ENCODE results near the gene UNC13B.

UNC13B gene

GRCh38 chr9:35115680-35116538 is 45.9 kb upstream of the UNC13B start, which contains the start of gene ATOSB:
Gene ATOSB, minus strand, starts transcription at chr9:35115862. Its CDS starts 7,588 bp downstream, at chr9:35108274.
- TF ChIP-seq FOXP2 (optimal IDR thresholded peaks at IDR 0.05; ENCODE audit: borderline replicate concordance, extremely low read depth, extremely low read length, insufficient read depth) (peak; percentile 47), TAF1 (IDR thresholded peaks at IDR 0.05; ENCODE audit: borderline replicate concordance, insufficient read depth, low read length) (no peak), SIN3A (IDR thresholded peaks at IDR 0.05; ENCODE audit: borderline replicate concordance, insufficient read depth, low read length) (peak; percentile 61; the same call in 1 of the 2 replicates)

GRCh38 chr9:35116539-35116897 is 45.3 kb upstream of the UNC13B start:
- TF ChIP-seq SIN3A (IDR thresholded peaks at IDR 0.05; ENCODE audit: borderline replicate concordance, insufficient read depth, low read length), result no peak
- TF ChIP-seq FOXP2 (optimal IDR thresholded peaks at IDR 0.05; ENCODE audit: borderline replicate concordance, extremely low read depth, extremely low read length, insufficient read depth), result no peak
- no peak for TF ChIP-seq REST (IDR thresholded peaks at IDR 0.05; ENCODE audit: insufficient read depth in 1 of 2, low read depth in 2 of 2, low read length in 2 of 2)
- TF ChIP-seq POLR2AphosphoS5 (IDR thresholded peaks at IDR 0.05; ENCODE audit: low read depth, low read length), result no peak
- no peak for TF ChIP-seq TAF1 (IDR thresholded peaks at IDR 0.05; ENCODE audit: borderline replicate concordance, insufficient read depth, low read length)

GRCh38 chr9:35116898-35117551 is 44.8 kb upstream of the UNC13B start:
- TF ChIP-seq SIN3A (IDR thresholded peaks at IDR 0.05; ENCODE audit: borderline replicate concordance, insufficient read depth, low read length) (no peak), FOXP2 (optimal IDR thresholded peaks at IDR 0.05; ENCODE audit: borderline replicate concordance, extremely low read depth, extremely low read length, insufficient read depth) (no peak), TAF1 (IDR thresholded peaks at IDR 0.05; ENCODE audit: borderline replicate concordance, insufficient read depth, low read length) (no peak), REST (IDR thresholded peaks at IDR 0.05; ENCODE audit: insufficient read depth in 1 of 2, low read depth in 2 of 2, low read length in 2 of 2) (no peak), POLR2AphosphoS5 (IDR thresholded peaks at IDR 0.05; ENCODE audit: low read depth, low read length) (no peak)

- no peak for TF ChIP-seq SIN3A (IDR thresholded peaks at IDR 0.05; ENCODE audit: borderline replicate concordance, insufficient read depth, low read length)
- TF ChIP-seq TAF1 (IDR thresholded peaks at IDR 0.05; ENCODE audit: borderline replicate concordance, insufficient read depth, low read length), result no peak
- no peak for TF ChIP-seq POLR2AphosphoS5 (IDR thresholded peaks at IDR 0.05; ENCODE audit: low read depth, low read length)
- no peak for TF ChIP-seq REST (IDR thresholded peaks at IDR 0.05; ENCODE audit: insufficient read depth in 1 of 2, low read depth in 2 of 2, low read length in 2 of 2)
- TF ChIP-seq FOXP2 (optimal IDR thresholded peaks at IDR 0.05; ENCODE audit: borderline replicate concordance, extremely low read depth, extremely low read length, insufficient read depth), result no peak
Observed at GRCh38 chr9:35134920-35135319, 26.9 kb upstream of the UNC13B start.

GRCh38 chr9:35135988-35136387 is 25.8 kb upstream of the UNC13B start:
- TF ChIP-seq TAF1 (IDR thresholded peaks at IDR 0.05; ENCODE audit: borderline replicate concordance, insufficient read depth, low read length) (no peak), POLR2AphosphoS5 (IDR thresholded peaks at IDR 0.05; ENCODE audit: low read depth, low read length) (no peak), FOXP2 (optimal IDR thresholded peaks at IDR 0.05; ENCODE audit: borderline replicate concordance, extremely low read depth, extremely low read length, insufficient read depth) (no peak), REST (IDR thresholded peaks at IDR 0.05; ENCODE audit: insufficient read depth in 1 of 2, low read depth in 2 of 2, low read length in 2 of 2) (no peak), SIN3A (IDR thresholded peaks at IDR 0.05; ENCODE audit: borderline replicate concordance, insufficient read depth, low read length) (no peak)
